Subcutaneous abdominal adipose tissue (tissue), 5 donors: ENCODE results near the gene PLCB4.
"Not testable (repeated sequence)": the region's sequence is repeated elsewhere in the genome, so short reads cannot be mapped to it uniquely, and the experiment has no call there.

Experiments used
- H3K27ac ChIP-seq: one replicate; pipeline ENCODE4 v1.7.0; 2013; ENCODE audit warnings: low read depth, mild to moderate bottlenecking, inconsistent platforms, low read length, moderate library complexity
- H3K27me3 ChIP-seq, 5 donors: one replicate each; pipeline ENCODE4 v1.7.0; 2013; ENCODE audit warnings: low read length in 5 of 5, inconsistent platforms in 1 of 5; ENCODE audit not compliant: control insufficient read depth in 5 of 5, insufficient read depth in 4 of 5
- H3K36me3 ChIP-seq, 5 donors: one replicate each; pipeline ENCODE4 v1.7.0; 2013; ENCODE audit warnings: low read length in 5 of 5; ENCODE audit not compliant: control insufficient read depth in 5 of 5, insufficient read depth in 5 of 5
- H3K4me1 ChIP-seq, 5 donors: one replicate each; pipeline ENCODE4 v1.7.0; 2013; ENCODE audit warnings: low read length in 5 of 5, mild to moderate bottlenecking in 3 of 5, moderate library complexity in 1 of 5; ENCODE audit not compliant: control insufficient read depth in 5 of 5, insufficient read depth in 5 of 5
- H3K4me3 ChIP-seq, 5 donors: one replicate each; pipeline ENCODE4 v1.7.0; 2013; ENCODE audit warnings: low read length in 5 of 5, low read depth in 1 of 5
- H3K9ac ChIP-seq, 5 donors: one replicate each; pipeline ENCODE4 v1.7.0; 2013; ENCODE audit warnings: low read length in 5 of 5, mild to moderate bottlenecking in 4 of 5, moderate library complexity in 3 of 5
- H3K9me3 ChIP-seq, 5 donors: one replicate each; pipeline ENCODE4 v1.7.0; 2013; ENCODE audit warnings: low read length in 5 of 5; ENCODE audit not compliant: control insufficient read depth in 5 of 5
- donor health status: healthy.
- donor health status: healthy.
- donor health status: healthy.
- donor health status: healthy.
- donor health status: healthy.

PLCB4 gene

GRCh38 chr20:9363673-9364072 is 294.8 kb downstream of the PLCB4 start:
- H3K4me3 ChIP-seq: no peak overlapping the region
- H3K9ac ChIP-seq: no peak overlapping the region
- no peak overlapping the region for H3K27ac ChIP-seq
- peaks cover 0 to 10% (median 9%) of the 10 kb centered on the region in 5 donors for H3K4me1 ChIP-seq
- no peaks in the 10 kb centered on the region for H3K9me3 ChIP-seq
- no peaks in the 10 kb centered on the region for H3K36me3 ChIP-seq
- peaks cover 0 to 4% (median 0%) of the 10 kb centered on the region in 5 donors for H3K27me3 ChIP-seq

- H3K36me3 ChIP-seq: no peaks in the 10 kb centered on the region
- H3K9ac ChIP-seq: no peak overlapping the region
- H3K9me3 ChIP-seq: no peaks in the 10 kb centered on the region
- no peak overlapping the region for H3K27ac ChIP-seq
- no peaks in the 10 kb centered on the region for H3K4me1 ChIP-seq
- H3K4me3 ChIP-seq: no peak overlapping the region
- peaks cover 0 to 4% (median 0%) of the 10 kb centered on the region in 5 donors for H3K27me3 ChIP-seq
These were observed 298.4 kb downstream of the PLCB4 start for GRCh38 chr20:9367328-9367727.

- no peak overlapping the region for H3K27ac ChIP-seq
- no peaks in the 10 kb centered on the region for H3K9me3 ChIP-seq
- H3K9ac ChIP-seq: no peak overlapping the region
- H3K36me3 ChIP-seq: no peaks in the 10 kb centered on the region
- no peaks in the 10 kb centered on the region for H3K4me1 ChIP-seq
- H3K27me3 ChIP-seq: peaks cover 0 to 4% (median 0%) of the 10 kb centered on the region in 5 donors
- no peak overlapping the region for H3K4me3 ChIP-seq
These were observed 298.9 kb downstream of the PLCB4 start for GRCh38 chr20:9367746-9368145.

- no peak overlapping the region for H3K4me3 ChIP-seq
- H3K9me3 ChIP-seq: no peaks in the 10 kb centered on the region
- no peaks in the 10 kb centered on the region for H3K36me3 ChIP-seq
- H3K4me1 ChIP-seq: no peaks in the 10 kb centered on the region
- peaks cover 0 to 4% (median 0%) of the 10 kb centered on the region in 5 donors for H3K27me3 ChIP-seq
- H3K27ac ChIP-seq: no peak overlapping the region
- no peak overlapping the region for H3K9ac ChIP-seq
These were observed 300.0 kb downstream of the PLCB4 start for GRCh38 chr20:9368893-9369292.

- no peaks in the 10 kb centered on the region for H3K4me1 ChIP-seq
- H3K27me3 ChIP-seq: peaks cover 0 to 4% (median 0%) of the 10 kb centered on the region in 5 donors
- H3K27ac ChIP-seq: no peak overlapping the region
- H3K9ac ChIP-seq: no peak overlapping the region
- no peaks in the 10 kb centered on the region for H3K36me3 ChIP-seq
- no peak overlapping the region for H3K4me3 ChIP-seq
- H3K9me3 ChIP-seq: no peaks in the 10 kb centered on the region
These were observed 300.7 kb downstream of the PLCB4 start for GRCh38 chr20:9369557-9369956.

- no peaks in the 10 kb centered on the region for H3K27me3 ChIP-seq
- H3K9ac ChIP-seq: no peak overlapping the region
- H3K4me3 ChIP-seq: no peak overlapping the region
- no peak overlapping the region for H3K27ac ChIP-seq
- no peaks in the 10 kb centered on the region for H3K4me1 ChIP-seq
- H3K36me3 ChIP-seq: no peaks in the 10 kb centered on the region
- no peaks in the 10 kb centered on the region for H3K9me3 ChIP-seq
These were observed 305.2 kb downstream of the PLCB4 start for GRCh38 chr20:9374072-9374471.

- no peaks in the 10 kb centered on the region for H3K4me1 ChIP-seq
- no peaks in the 10 kb centered on the region for H3K36me3 ChIP-seq
- H3K4me3 ChIP-seq: no peak overlapping the region
- H3K27ac ChIP-seq: no peak overlapping the region
- H3K9ac ChIP-seq: no peak overlapping the region
- H3K9me3 ChIP-seq: no peaks in the 10 kb centered on the region
- H3K27me3 ChIP-seq: no peaks in the 10 kb centered on the region
These were observed 305.6 kb downstream of the PLCB4 start for GRCh38 chr20:9374480-9374879.

- Histone ChIP-seq H3K4me1 (no peaks in the 10 kb centered on the region), H3K27me3 (no peaks in the 10 kb centered on the region), H3K4me3 (no peak overlapping the region), H3K9ac (no peak overlapping the region), H3K36me3 (no peaks in the 10 kb centered on the region), H3K27ac (no peak overlapping the region), H3K9me3 (no peaks in the 10 kb centered on the region)
These were observed 306.4 kb downstream of the PLCB4 start for GRCh38 chr20:9375221-9375681.

- H3K27me3 ChIP-seq: no peaks in the 10 kb centered on the region
- H3K4me3 ChIP-seq: no peak overlapping the region
- H3K36me3 ChIP-seq: no peaks in the 10 kb centered on the region
- no peak overlapping the region for H3K9ac ChIP-seq
- H3K9me3 ChIP-seq: no peaks in the 10 kb centered on the region
- H3K27ac ChIP-seq: no peak overlapping the region
- no peaks in the 10 kb centered on the region for H3K4me1 ChIP-seq
These were observed 308.1 kb downstream of the PLCB4 start for GRCh38 chr20:9377007-9377406.

- H3K36me3 ChIP-seq, H3K9ac ChIP-seq, H3K4me1 ChIP-seq, H3K4me3 ChIP-seq, H3K9me3 ChIP-seq, H3K27me3 ChIP-seq, H3K27ac ChIP-seq: not testable (repeated sequence)
These were observed 316.7 kb downstream of the PLCB4 start for GRCh38 chr20:9385345-9386310.
